SU-DHL-6 (cell line): ENCODE results near the gene IQSEC3.

Experiments
- EZH2phosphoT487 ChIP-seq: fragments of 200-600 bp; sonication (generic), shearing (Covaris generic); conservative IDR thresholded peaks from 2 replicates; pipeline ENCODE4 v1.6.1; 2018; ENCODE audit warnings: mild to moderate bottlenecking, antibody characterized with exemption, low read length, moderate library complexity, mixed read lengths
- TF ChIP-seq, protein P1 (sequence below): fragments of 200-600 bp; sonication (generic); IDR thresholded peaks from one replicate; pipeline ENCODE4 v1.5.1; 2017; ENCODE audit warnings: antibody characterized with exemption, mild to moderate bottlenecking, low read length, moderate library complexity; ENCODE audit not compliant: insufficient read depth, poor library complexity, severe bottlenecking

DNA sequence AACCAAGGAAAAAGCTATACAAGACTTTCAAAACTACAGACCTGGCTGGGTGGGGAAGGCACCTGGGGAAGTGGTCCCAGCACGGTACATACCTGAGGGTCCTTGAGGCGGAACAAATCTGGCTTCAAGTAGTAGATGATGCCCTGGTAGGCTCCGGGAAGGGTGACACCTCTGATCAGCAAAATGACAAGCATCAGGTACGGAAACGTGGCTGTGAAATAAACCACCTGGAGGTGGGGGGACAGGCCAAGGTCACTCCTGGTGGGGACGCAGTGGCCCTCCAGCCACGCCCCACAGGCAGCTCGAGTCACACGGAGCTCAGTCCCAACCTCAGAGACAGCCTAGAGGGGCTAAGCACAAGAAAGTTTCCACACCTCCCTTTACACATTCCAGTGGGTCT is 132.1 kb downstream of the IQSEC3 start:
- TF ChIP-seq, protein P1, sequence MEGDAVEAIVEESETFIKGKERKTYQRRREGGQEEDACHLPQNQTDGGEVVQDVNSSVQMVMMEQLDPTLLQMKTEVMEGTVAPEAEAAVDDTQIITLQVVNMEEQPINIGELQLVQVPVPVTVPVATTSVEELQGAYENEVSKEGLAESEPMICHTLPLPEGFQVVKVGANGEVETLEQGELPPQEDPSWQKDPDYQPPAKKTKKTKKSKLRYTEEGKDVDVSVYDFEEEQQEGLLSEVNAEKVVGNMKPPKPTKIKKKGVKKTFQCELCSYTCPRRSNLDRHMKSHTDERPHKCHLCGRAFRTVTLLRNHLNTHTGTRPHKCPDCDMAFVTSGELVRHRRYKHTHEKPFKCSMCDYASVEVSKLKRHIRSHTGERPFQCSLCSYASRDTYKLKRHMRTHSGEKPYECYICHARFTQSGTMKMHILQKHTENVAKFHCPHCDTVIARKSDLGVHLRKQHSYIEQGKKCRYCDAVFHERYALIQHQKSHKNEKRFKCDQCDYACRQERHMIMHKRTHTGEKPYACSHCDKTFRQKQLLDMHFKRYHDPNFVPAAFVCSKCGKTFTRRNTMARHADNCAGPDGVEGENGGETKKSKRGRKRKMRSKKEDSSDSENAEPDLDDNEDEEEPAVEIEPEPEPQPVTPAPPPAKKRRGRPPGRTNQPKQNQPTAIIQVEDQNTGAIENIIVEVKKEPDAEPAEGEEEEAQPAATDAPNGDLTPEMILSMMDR = no peak
- no peak for TF ChIP-seq EZH2phosphoT487
